K562 (cell line): ENCODE measurements around the gene ETS1. TPM values are rescaled to one million over a fixed set of nuclear protein-coding genes. Genes with fewer than 3 reads are reported as not detected.

Experiments
- ATAC-seq: fragments of 200-7000 bp; cut with Tn5 transposase; 3 replicates; pipeline ENCODE4 v1.9.1; 2020; ENCODE audit warnings: moderate library complexity
- BruUV-seq: library from RNA; stranded (reverse); fragments of 400-500 nt; replicated peaks from 2 replicates; lab custom pipeline; 2021; lab: Mats Ljungman, UMichigan
- CTCF ChIA-PET: fragments of 300-600 bp; formaldehyde crosslinking; extraction: SDS; loops from one replicate; lab custom pipeline; 2021; ENCODE audit warnings: low intra/inter-chr PET ratio; lab: Yijun Ruan, JAX
- POLR2A ChIA-PET: fragments of 300-600, 350-650 bp; sonication (Branson Sonifier 250); formaldehyde crosslinking; extraction: SDS; loops from one replicate; lab custom pipeline; 2021; ENCODE audit warnings: antibody characterized with exemption, inconsistent platforms; lab: Yijun Ruan, JAX
- DNase-seq, 4 experiments: peaks; one replicate each; pipeline versions ENCODE4 v3.0.0 to v3.0.0-alpha.2; 2011 to 2018; ENCODE audit warnings: low spot score in 3 of 4, mixed read lengths in 3 of 4; ENCODE audit errors: extremely low read depth in 1 of 4
- FAIRE-seq: peaks from 2 replicates; lab custom pipeline; 2011; peaks lifted over from hg19 to GRCh38; lab: Jason Lieb, UNC
- H2AFZ ChIP-seq: 2 replicates; pipeline ENCODE4 v1.6.0; 2011; ENCODE audit warnings: low read depth, low read length, control low read depth, inconsistent platforms
- H3K27ac ChIP-seq: fragments of 200-600 bp; 3 replicates; pipeline ENCODE4 v1.8.0; 2011; ENCODE audit warnings: low read depth, mild to moderate bottlenecking, control low read depth, inconsistent platforms, low read length, moderate library complexity, mixed read lengths; ENCODE audit errors: extremely low read depth
- H3K27me3 ChIP-seq, 2 experiments: fragments of 300-600 bp in 1 of 2; 2 replicates in 1 of 2; 3 replicates in 1 of 2; pipeline versions ENCODE4 v1.6.0 to v1.8.0; 2011; ENCODE audit warnings: inconsistent platforms in 2 of 2, low read length in 2 of 2, mild to moderate bottlenecking in 1 of 2, mixed read lengths in 1 of 2, moderate library complexity in 1 of 2; ENCODE audit not compliant: control insufficient read depth in 2 of 2, insufficient read depth in 2 of 2
- H3K36me3 ChIP-seq: fragments of 300-600 bp; 3 replicates; pipeline ENCODE4 v1.8.0; 2011; ENCODE audit warnings: mild to moderate bottlenecking, low read length, inconsistent platforms; ENCODE audit not compliant: control insufficient read depth, insufficient read depth
- H3K4me1 ChIP-seq, 2 experiments: fragments of 200-600 bp in 1 of 2; replicated peaks in 1 of 2; 2 replicates in 1 of 2; 3 replicates in 1 of 2; pipeline versions ENCODE4 v1.5.1 to v1.8.0; 2011; ENCODE audit warnings: inconsistent platforms in 2 of 2, low read length in 2 of 2, mild to moderate bottlenecking in 1 of 2, mixed read lengths in 1 of 2, moderate library complexity in 1 of 2; ENCODE audit not compliant: control insufficient read depth in 2 of 2, insufficient read depth in 2 of 2
- H3K4me2 ChIP-seq: 2 replicates; pipeline ENCODE4 v1.6.1; 2011; ENCODE audit warnings: low read length, control low read depth, inconsistent platforms, mixed read lengths; ENCODE audit not compliant: insufficient read depth
- H3K4me3 ChIP-seq: fragments of 200-600 bp; sonication (generic), shearing (Covaris generic); 2 replicates; pipeline ENCODE4 v1.5.1; 2016; ENCODE audit warnings: control low read depth, inconsistent platforms
- H3K79me2 ChIP-seq: fragments of 200-600 bp; 3 replicates; pipeline ENCODE4 v1.8.0; 2011; ENCODE audit warnings: low read length, inconsistent platforms; ENCODE audit not compliant: control insufficient read depth, insufficient read depth
- H3K9ac ChIP-seq, 2 experiments: 2 replicates each; pipeline versions ENCODE4 v1.6.0 to v1.6.1; 2011; ENCODE audit warnings: low read depth in 2 of 2, low read length in 2 of 2, control low read depth in 1 of 2, inconsistent platforms in 1 of 2, mild to moderate bottlenecking in 1 of 2, mixed read lengths in 1 of 2; ENCODE audit not compliant: insufficient read depth in 1 of 2
- H3K9me1 ChIP-seq: one replicate; pipeline ENCODE4 v1.6.0; 2011; ENCODE audit warnings: inconsistent platforms, mild to moderate bottlenecking, low read length, moderate library complexity; ENCODE audit not compliant: control insufficient read depth, insufficient read depth
- H3K9me3 ChIP-seq: replicated peaks from 2 replicates; pipeline ENCODE4 v1.5.1; 2011; ENCODE audit warnings: low read depth, low read length, inconsistent platforms; ENCODE audit not compliant: control insufficient read depth, insufficient read depth
- H4K20me1 ChIP-seq: replicated peaks from 2 replicates; pipeline ENCODE4 v1.6.1; 2011; ENCODE audit warnings: low read length, inconsistent platforms, mixed read lengths; ENCODE audit not compliant: control insufficient read depth, insufficient read depth
- GMEB1 ChIP-seq: fragments of 250-450 bp; sonication (Bioruptor Pico); IDR thresholded peaks from 2 replicates; pipeline ENCODE4 v1.4.0; 2020; ENCODE audit warnings: mild to moderate bottlenecking
- SMAD3 ChIP-seq: fragments of 450-650 bp; formaldehyde crosslinking; conservative IDR thresholded peaks from 2 replicates; pipeline ENCODE4 v1.4.0; 2020; ENCODE audit warnings: mild to moderate bottlenecking
- YY1 ChIP-seq, 3 experiments: IDR thresholded peaks; 2 replicates each; pipeline ENCODE4 v1.6.1; 2011; ENCODE audit warnings: low read length in 2 of 3, mild to moderate bottlenecking in 2 of 3, moderate library complexity in 2 of 3, borderline replicate concordance in 1 of 3, control low read depth in 1 of 3, low read depth in 1 of 3; ENCODE audit not compliant: insufficient read depth in 3 of 3, insufficient replicate concordance in 2 of 3, control insufficient read depth in 1 of 3, insufficient read length in 1 of 3; ENCODE audit errors: extremely low read depth in 1 of 3
- ZNF639 ChIP-seq, 2 experiments: fragments of 200-800 bp in 1 of 2; sonication (Bioruptor generic) in 1 of 2; sonication (generic) in 1 of 2; formaldehyde crosslinking in 1 of 2; IDR thresholded peaks in 1 of 2; conservative IDR thresholded peaks in 1 of 2; 2 replicates each; pipeline versions ENCODE4 v1.5.0 to v1.6.1; 2016 to 2020; ENCODE audit warnings: missing compliant biosample characterization in 1 of 2, missing genetic modification characterization in 1 of 2, missing genetic modification reagents in 1 of 2
- WGBS: fragments of 100-300 bp; shearing (Covaris generic); methylation state at CpG from one replicate; pipeline ENCODE4 v1.1.6; 2016; ENCODE audit warnings: low coverage, mixed read lengths; ENCODE audit not compliant: insufficient coverage; ENCODE audit errors: missing lambda C conversion rate; 5-methylcytosine and 5-hydroxymethylcytosine counted together
- in situ Hi-C: fragments of 300-500 bp; cut with MboI; formaldehyde crosslinking; loops from 4 replicates; pipeline ENCODE4 v1.15.0; 2018; ENCODE audit warnings: inconsistent platforms, mixed read lengths
- intact Hi-C: fragments of 100-400 bp; cut with micrococcal nuclease; formaldehyde crosslinking; loops from 2 replicates; pipeline ENCODE4 v1.14.2; 2022
- polyA plus RNA-seq, 8 experiments: library from polyadenylated mRNA; depleted of rRNA in 4 of 8; stranded (reverse) in 5 of 8; unstranded in 3 of 8; fragments of >200 nt; fragmentation: Nextera tagmentation in 2 of 8; fragmentation: Illumina TruSeq in 1 of 8; extraction: Ambion mirVana in 2 of 8; extraction: Trizol in 1 of 8; gene quantifications; 2 replicates each; pipeline versions ENCODE4 v1.2.1 to v1.2.3, GENCODE V29; 2011 to 2014; ENCODE audit warnings: inconsistent platforms in 1 of 8, missing spikeins in 1 of 8
- total RNA-seq, 7 experiments: library from RNA; depleted of rRNA in 6 of 7; stranded (reverse); fragments of >200 nt in 6 of 7; fragmentation: Illumina TruSeq in 2 of 7; extraction: Trizol in 2 of 7; gene quantifications; 2 replicates each; pipeline versions ENCODE4 v1.2.1 to v1.2.3, GENCODE V29; 2011 to 2021; ENCODE audit warnings: low replicate concordance in 1 of 7

ETS1 gene
- total and polyA plus RNA-seq, 9 of the 15 experiments (the other 6 are each of a cell fraction or from before 2014, with no cell fraction given): 0.04 to 1.4 (median 0.23) TPM

- no peak for TF ChIP-seq GMEB1 (CRISPR knock-in tag)
Measured at GRCh38 chr11:128523641-128524040, 63.7 kb downstream of the ETS1 start (continued).

GRCh38 chr11:128522943-128523518 is 64.3 kb downstream of the ETS1 start:
- FAIRE-seq (peak; percentile 19), DNase-seq (no peak), ATAC-seq (no peak)
- no TSS peak for BruUV-seq
- H3K79me2 ChIP-seq: no peaks in the 10 kb centered on the region
- 12% methylated on average over 6 of the region's 6 CpGs for WGBS
- H3K27me3 ChIP-seq: no peaks in the 10 kb centered on the region; a peak in 1 of 5 replicates
- no peak overlapping the region for H3K27ac ChIP-seq
- peak overlapping the region; percentile 87 for H2AFZ ChIP-seq
- peaks cover 5 to 12% of the 10 kb centered on the region in 2 experiments; a peak in 4 of 5 replicates for H3K4me1 ChIP-seq
- CTCF ChIA-PET: no interaction called here
- no peaks in the 10 kb centered on the region for H4K20me1 ChIP-seq
- H3K4me3 ChIP-seq: peak overlapping the region; percentile 40
- POLR2A ChIA-PET: interaction anchor here (0.6 kb wide), 1 partner anchor 1506 kb away, joined by 3 read pairs; no protein-coding TSS in a partner anchor
- no peaks in the 10 kb centered on the region for H3K9me1 ChIP-seq
- in situ Hi-C loops: no loop called here
- no peaks in the 10 kb centered on the region for H3K36me3 ChIP-seq
- intact Hi-C loops: no loop called here
- H3K4me2 ChIP-seq: peak overlapping the region; percentile 90
- peak in 1 of 3 experiments; percentile 31 for TF ChIP-seq YY1 (IDR thresholded peaks at IDR 0.05; ENCODE audit: borderline replicate concordance in 1 of 3, control insufficient read depth in 1 of 3, extremely low read depth in 1 of 3, insufficient read depth in 3 of 3, insufficient read length in 1 of 3, insufficient replicate concordance in 2 of 3, low read depth in 1 of 3, low read length in 2 of 3)
- TF ChIP-seq SMAD3 (CRISPR knock-in tag): no peak
- 0 out of 4 replicates have a peak, but pooled peaks of 1 of the 2 experiments have one; percentile 4 for TF ChIP-seq ZNF639 (CRISPR knock-in tag; conservative IDR thresholded peaks at IDR 0.05 in 1 of 2, IDR thresholded peaks at IDR 0.05 in 1 of 2)
- peak overlapping the region in 1 of 2 experiments; percentile 89; a peak in 3 of 4 replicates for H3K9ac ChIP-seq
- H3K9me3 ChIP-seq: no peaks in the 10 kb centered on the region
